ENCODE data around the gene TMEM123.

DNA sequence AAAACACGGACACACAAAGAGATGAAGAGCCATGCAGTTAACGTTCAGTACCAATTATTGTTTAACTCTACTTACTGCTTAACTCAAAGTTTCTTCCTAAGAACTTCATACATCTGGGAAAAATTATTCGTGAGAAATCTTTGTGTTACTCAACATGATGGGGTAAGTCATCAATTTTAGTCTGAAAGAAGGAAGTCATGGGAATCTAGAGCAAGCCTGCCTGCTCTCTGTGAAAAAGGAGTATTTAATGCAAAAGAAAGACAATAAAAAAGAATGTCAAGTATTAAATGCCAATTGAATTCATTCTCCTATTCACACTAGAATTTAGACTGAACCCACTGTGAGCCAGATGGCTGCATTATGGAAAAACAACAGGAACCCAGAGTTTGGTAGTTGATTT lies 16.0 kb downstream of the TMEM123 start:
- no peak for TF ChIP-seq SPI1 (IDR thresholded peaks at IDR 0.05; ENCODE audit: borderline replicate concordance, insufficient read depth, low read depth, low read length)
- TF ChIP-seq, protein P1, sequence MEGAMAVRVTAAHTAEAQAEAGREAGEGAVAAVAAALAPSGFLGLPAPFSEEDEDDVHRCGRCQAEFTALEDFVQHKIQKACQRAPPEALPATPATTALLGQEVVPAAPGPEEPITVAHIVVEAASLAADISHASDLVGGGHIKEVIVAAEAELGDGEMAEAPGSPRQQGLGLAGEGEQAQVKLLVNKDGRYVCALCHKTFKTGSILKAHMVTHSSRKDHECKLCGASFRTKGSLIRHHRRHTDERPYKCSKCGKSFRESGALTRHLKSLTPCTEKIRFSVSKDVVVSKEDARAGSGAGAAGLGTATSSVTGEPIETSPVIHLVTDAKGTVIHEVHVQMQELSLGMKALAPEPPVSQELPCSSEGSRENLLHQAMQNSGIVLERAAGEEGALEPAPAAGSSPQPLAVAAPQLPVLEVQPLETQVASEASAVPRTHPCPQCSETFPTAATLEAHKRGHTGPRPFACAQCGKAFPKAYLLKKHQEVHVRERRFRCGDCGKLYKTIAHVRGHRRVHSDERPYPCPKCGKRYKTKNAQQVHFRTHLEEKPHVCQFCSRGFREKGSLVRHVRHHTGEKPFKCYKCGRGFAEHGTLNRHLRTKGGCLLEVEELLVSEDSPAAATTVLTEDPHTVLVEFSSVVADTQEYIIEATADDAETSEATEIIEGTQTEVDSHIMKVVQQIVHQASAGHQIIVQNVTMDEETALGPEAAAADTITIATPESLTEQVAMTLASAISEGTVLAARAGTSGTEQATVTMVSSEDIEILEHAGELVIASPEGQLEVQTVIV (IDR thresholded peaks at IDR 0.05; ENCODE audit: borderline replicate concordance, partially characterized antibody): no peak

Data from GM12878 (cell line).